Neural progenitor cell (in vitro differentiated cells): Measurements from ENCODE around the gene NOS3.

Source experiments
- CTCF ChIP-seq: fragments of 200-600 bp; sonication (generic); IDR thresholded peaks from 2 replicates; pipeline ENCODE4 v1.5.1; 2017; ENCODE audit warnings: antibody characterized with exemption, mild to moderate bottlenecking
- EZH2phosphoT487 ChIP-seq: fragments of 200-600 bp; sonication (generic); IDR thresholded peaks from 2 replicates; pipeline ENCODE4 v1.6.1; 2017; ENCODE audit warnings: antibody characterized with exemption

GRCh38 chr7:150971242-150972022, 19.4 kb upstream of the NOS3 start:
- TF ChIP-seq CTCF (no peak), EZH2phosphoT487 (no peak)
